GM23248 (cell line): ENCODE measurements around the gene ARL14. TPM values are rescaled to one million over a fixed set of nuclear protein-coding genes. Genes with fewer than 3 reads are reported as not detected.
A peak's percentile ranks its signal among the peaks of the same experiment; 100 is the strongest.

Experiments
- DNase-seq: peaks from one replicate; pipeline ENCODE4 v3.0.0-alpha.2; 2015
- H2AFZ ChIP-seq: fragments of 200-600 bp; sonication (generic); 2 replicates; pipeline ENCODE4 v1.6.1; 2016; ENCODE audit warnings: antibody characterized with exemption
- H3F3A ChIP-seq: fragments of 200-600 bp; sonication (generic); 2 replicates; pipeline ENCODE4 v1.6.1; 2016; ENCODE audit warnings: mild to moderate bottlenecking, antibody characterized with exemption, mixed run types; ENCODE audit not compliant: insufficient read depth
- H3K27ac ChIP-seq: fragments of 200-600 bp; sonication (generic); 2 replicates; pipeline ENCODE4 v1.5.1; 2016; ENCODE audit warnings: mild to moderate bottlenecking
- H3K27me3 ChIP-seq: fragments of 200-600 bp; sonication (generic); replicated peaks from 2 replicates; pipeline ENCODE4 v1.6.1; 2016; ENCODE audit warnings: mild to moderate bottlenecking; ENCODE audit not compliant: insufficient read depth
- H3K36me3 ChIP-seq: fragments of 200-600 bp; sonication (generic); 2 replicates; pipeline ENCODE4 v1.6.1; 2016; ENCODE audit warnings: low read depth, mild to moderate bottlenecking
- H3K4me1 ChIP-seq: fragments of 200-600 bp; sonication (generic); 2 replicates; pipeline ENCODE4 v1.6.1; 2016; ENCODE audit warnings: mild to moderate bottlenecking; ENCODE audit not compliant: insufficient read depth
- H3K4me2 ChIP-seq: fragments of 200-600 bp; sonication (generic); one replicate; pipeline ENCODE4 v1.6.1; 2016; ENCODE audit warnings: mild to moderate bottlenecking; ENCODE audit not compliant: unreplicated experiment
- H3K4me3 ChIP-seq: fragments of 200-600 bp; sonication (generic); 2 replicates; pipeline ENCODE4 v1.5.1; 2016; ENCODE audit warnings: mild to moderate bottlenecking
- H3K79me2 ChIP-seq: fragments of 200-600 bp; sonication (generic); 2 replicates; pipeline ENCODE4 v1.6.1; 2016; ENCODE audit warnings: mild to moderate bottlenecking; ENCODE audit not compliant: insufficient read depth
- H3K9ac ChIP-seq: fragments of 200-600 bp; sonication (generic); 2 replicates; pipeline ENCODE4 v1.6.1; 2016; ENCODE audit warnings: mild to moderate bottlenecking
- H3K9me2 ChIP-seq: fragments of 200-600 bp; sonication (generic); 2 replicates; pipeline ENCODE4 v1.6.1; 2016; ENCODE audit warnings: mixed run types, mild to moderate bottlenecking, moderate library complexity; ENCODE audit not compliant: insufficient read depth
- H3K9me3 ChIP-seq: fragments of 200-600 bp; sonication (generic); one replicate; pipeline ENCODE4 v1.6.1; 2017; ENCODE audit warnings: low read depth
- H4K20me1 ChIP-seq: fragments of 200-600 bp; sonication (generic); 2 replicates; pipeline ENCODE4 v1.6.0; 2016; ENCODE audit not compliant: insufficient read depth
- EZH2 ChIP-seq: fragments of 200-600 bp; sonication (generic); IDR thresholded peaks from 2 replicates; pipeline ENCODE4 v1.6.1; 2018; ENCODE audit warnings: antibody characterized with exemption, mild to moderate bottlenecking; ENCODE audit not compliant: insufficient read depth, poor library complexity, severe bottlenecking
- EZH2phosphoT487 ChIP-seq: fragments of 200-600 bp; sonication (generic); IDR thresholded peaks from 2 replicates; pipeline ENCODE4 v1.6.1; 2018; ENCODE audit warnings: antibody characterized with exemption, moderate library complexity, mild to moderate bottlenecking, low read depth; ENCODE audit not compliant: insufficient read depth
- WGBS, 2 experiments: methylation state at CpG; one replicate each; pipeline ENCODE4 v1.1.6; 2015 to 2017; ENCODE audit warnings: low lambda C conversion rate in 2 of 2, low coverage in 1 of 2; ENCODE audit errors: missing lambda C conversion rate in 2 of 2; 5-methylcytosine and 5-hydroxymethylcytosine counted together
- in situ Hi-C: fragments of 300-500 bp; cut with MboI; formaldehyde crosslinking; loops from 2 replicates; pipeline ENCODE4 v1.15.0; 2020
- polyA plus RNA-seq: library from polyadenylated mRNA; unstranded; fragments of >200 nt; fragmentation: Nextera tagmentation; extraction: Ambion mirVana; gene quantifications from 2 replicates; pipeline ENCODE4 v1.2.1, GENCODE V29; 2016
- total RNA-seq: library from RNA; depleted of rRNA; stranded (reverse); fragments of >200 nt; shearing (Covaris generic); gene quantifications from 2 replicates; pipeline ENCODE4 v1.2.3, GENCODE V29; 2014

Gene ARL14
- total and polyA plus RNA-seq, 2 experiments from 2014 or later: not detected

GRCh38 chr3:160678292-160678842 lies 1.4 kb downstream of the ARL14 start:
- Histone ChIP-seq H3F3A (no peaks in the 10 kb centered on the region), H3K27me3 (no peaks in the 10 kb centered on the region), H3K27ac (no peak overlapping the region), H4K20me1 (no peaks in the 10 kb centered on the region), H3K36me3 (no peaks in the 10 kb centered on the region), H3K9me3 (no peaks in the 10 kb centered on the region), H3K79me2 (no peaks in the 10 kb centered on the region), H3K4me2 (no peak overlapping the region), H3K9me2 (no peaks in the 10 kb centered on the region), H3K4me3 (no peak overlapping the region), H3K9ac (no peak overlapping the region), H3K4me1 (peaks cover 13% of the 10 kb centered on the region), H2AFZ (no peak overlapping the region)
- TF ChIP-seq EZH2 (no peak), EZH2phosphoT487 (no peak)
- in situ Hi-C loops: no loop called here
- WGBS, 2 experiments: 23 to 31% methylated on average over 5 of the region's 5 CpGs
- no peak for DNase-seq

GRCh38 chr3:160684368-160684740 lies 7.4 kb downstream of the ARL14 start:
- TF ChIP-seq EZH2 (no peak), EZH2phosphoT487 (no peak)
- Histone ChIP-seq H3F3A (no peaks in the 10 kb centered on the region), H2AFZ (no peak overlapping the region), H4K20me1 (no peaks in the 10 kb centered on the region), H3K36me3 (no peaks in the 10 kb centered on the region), H3K79me2 (no peaks in the 10 kb centered on the region), H3K27ac (no peak overlapping the region), H3K4me1 (no peaks in the 10 kb centered on the region), H3K4me3 (no peak overlapping the region), H3K9me2 (no peaks in the 10 kb centered on the region), H3K4me2 (no peak overlapping the region), H3K27me3 (no peaks in the 10 kb centered on the region), H3K9me3 (no peaks in the 10 kb centered on the region), H3K9ac (no peak overlapping the region)
- no peak for DNase-seq
- WGBS, 2 experiments: 75 to 97% methylated on average over 2 of the region's 2 CpGs
- in situ Hi-C loops: no loop called here

GRCh38 chr3:160685144-160685766 lies 8.3 kb downstream of the ARL14 start:
- Histone ChIP-seq H2AFZ (no peak overlapping the region), H3K9ac (no peak overlapping the region), H3K27me3 (no peaks in the 10 kb centered on the region), H3K27ac (no peak overlapping the region), H3K79me2 (no peaks in the 10 kb centered on the region), H3K36me3 (no peaks in the 10 kb centered on the region), H3K9me3 (no peaks in the 10 kb centered on the region), H3K4me1 (no peaks in the 10 kb centered on the region), H4K20me1 (no peaks in the 10 kb centered on the region), H3F3A (no peaks in the 10 kb centered on the region), H3K4me2 (no peak overlapping the region), H3K9me2 (no peaks in the 10 kb centered on the region), H3K4me3 (no peak overlapping the region)
- in situ Hi-C loops: no loop called here
- peak; percentile 36 for DNase-seq
- TF ChIP-seq EZH2 (no peak), EZH2phosphoT487 (no peak)
- 50 to 55% methylated on average over 1 of the region's 1 CpG for WGBS, 2 experiments

DNA sequence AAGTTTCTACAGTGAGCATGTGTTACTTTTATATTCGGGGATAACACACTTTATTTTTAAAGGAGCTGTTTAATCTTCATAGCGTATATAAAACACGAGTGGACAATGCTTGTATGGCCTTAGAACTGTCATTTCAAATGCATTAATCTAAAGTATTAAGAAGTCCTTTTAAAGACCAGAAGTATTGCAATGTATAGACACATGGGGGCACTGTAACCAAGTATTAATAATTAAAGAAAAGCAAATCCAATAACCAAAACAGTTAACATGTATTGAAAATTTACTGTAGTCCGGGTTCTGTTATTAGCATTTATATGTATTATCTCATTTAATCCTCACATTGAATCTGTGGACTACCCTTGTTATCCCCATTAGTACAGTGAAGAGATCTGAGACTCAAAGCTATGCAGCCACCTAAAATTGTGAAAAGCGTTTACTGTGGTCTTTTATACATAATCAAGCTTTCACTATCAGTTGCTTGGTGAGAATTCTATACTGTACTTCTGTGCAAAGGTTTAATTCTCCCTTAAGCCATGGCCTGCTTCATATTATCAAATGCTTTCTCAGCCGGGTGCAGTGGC lies 10.1 kb downstream of the ARL14 start:
- Histone ChIP-seq H4K20me1 (no peaks in the 10 kb centered on the region), H3K4me1 (no peaks in the 10 kb centered on the region), H2AFZ (no peak overlapping the region), H3K9me3 (no peaks in the 10 kb centered on the region), H3K9ac (no peak overlapping the region), H3K4me2 (no peak overlapping the region), H3K27me3 (no peaks in the 10 kb centered on the region), H3K4me3 (no peak overlapping the region), H3K27ac (no peak overlapping the region), H3K79me2 (no peaks in the 10 kb centered on the region), H3K9me2 (no peaks in the 10 kb centered on the region), H3K36me3 (no peaks in the 10 kb centered on the region), H3F3A (no peaks in the 10 kb centered on the region)
- in situ Hi-C loops: no loop called here
- 38 to 41% methylated on average over 6 of the region's 6 CpGs for WGBS, 2 experiments
- DNase-seq: peak; percentile 48
- TF ChIP-seq EZH2phosphoT487: no peak
- no peak for TF ChIP-seq EZH2
